ENCODE results near the gene NCOA1. TPM values are rescaled to one million over a fixed set of nuclear protein-coding genes. Genes with fewer than 3 reads are reported as not detected.

The NCOA1 gene
- total RNA-seq, 1 experiment from 2014 or later = 37.1 TPM

DNA sequence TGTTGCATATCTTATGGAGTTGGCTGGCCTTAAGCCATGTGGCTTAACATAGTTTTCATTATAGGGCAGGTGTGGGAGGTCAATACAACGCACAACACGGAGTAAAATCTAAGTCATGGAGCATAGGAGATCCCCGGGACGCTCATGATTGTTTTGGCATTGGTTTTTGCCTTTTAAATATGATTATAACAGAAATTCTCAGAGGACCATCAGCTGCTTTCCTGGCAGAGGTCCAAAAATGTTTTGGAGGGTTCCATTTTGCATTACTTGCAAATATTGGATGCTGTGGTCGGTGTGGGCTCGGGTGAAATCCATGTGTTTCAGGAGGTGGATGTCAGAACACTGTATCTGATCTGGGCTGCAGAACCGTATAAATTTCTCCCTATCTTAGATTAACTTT is 3.4 kb downstream of the NCOA1 start:
- no peaks in the 10 kb centered on the region for H3K9me3 Mint-ChIP-seq (ENCODE audit: unreplicated experiment)
- CTCF ChIA-PET = no interaction called here
- no peaks in the 10 kb centered on the region for H3K9me3 ChIP-seq
- peaks cover 55% of the 10 kb centered on the region for H3K4me1 Mint-ChIP-seq (ENCODE audit: low read depth, unreplicated experiment)
- H3K36me3 Mint-ChIP-seq (ENCODE audit: insufficient read depth, unreplicated experiment) = peaks cover 9% of the 10 kb centered on the region
- no peak overlapping the region for H3K4me3 Mint-ChIP-seq (ENCODE audit: unreplicated experiment)
- no peaks in the 10 kb centered on the region for H3K36me3 ChIP-seq (ENCODE audit: control insufficient read depth, insufficient read depth, low read length)
- BruUV-seq (replicated peaks) = no TSS peak
- peaks cover 36% of the 10 kb centered on the region for H3K4me1 ChIP-seq
- POLR2A ChIA-PET = no interaction called here
- no peak overlapping the region for H3K27ac Mint-ChIP-seq (ENCODE audit: unreplicated experiment)
- no peaks in the 10 kb centered on the region for H3K27me3 ChIP-seq (replicated peaks; ENCODE audit: control insufficient read depth, insufficient read depth, low read length)
- no peak overlapping the region for H3K4me3 ChIP-seq (ENCODE audit: low read depth, low read length)
- intact Hi-C loops (cut with micrococcal nuclease; ENCODE audit: unreplicated experiment) = no loop called here
- no peak for DNase-seq
- H3K27me3 Mint-ChIP-seq (ENCODE audit: insufficient read depth, unreplicated experiment) = no peaks in the 10 kb centered on the region
- TF ChIP-seq, protein P1, sequence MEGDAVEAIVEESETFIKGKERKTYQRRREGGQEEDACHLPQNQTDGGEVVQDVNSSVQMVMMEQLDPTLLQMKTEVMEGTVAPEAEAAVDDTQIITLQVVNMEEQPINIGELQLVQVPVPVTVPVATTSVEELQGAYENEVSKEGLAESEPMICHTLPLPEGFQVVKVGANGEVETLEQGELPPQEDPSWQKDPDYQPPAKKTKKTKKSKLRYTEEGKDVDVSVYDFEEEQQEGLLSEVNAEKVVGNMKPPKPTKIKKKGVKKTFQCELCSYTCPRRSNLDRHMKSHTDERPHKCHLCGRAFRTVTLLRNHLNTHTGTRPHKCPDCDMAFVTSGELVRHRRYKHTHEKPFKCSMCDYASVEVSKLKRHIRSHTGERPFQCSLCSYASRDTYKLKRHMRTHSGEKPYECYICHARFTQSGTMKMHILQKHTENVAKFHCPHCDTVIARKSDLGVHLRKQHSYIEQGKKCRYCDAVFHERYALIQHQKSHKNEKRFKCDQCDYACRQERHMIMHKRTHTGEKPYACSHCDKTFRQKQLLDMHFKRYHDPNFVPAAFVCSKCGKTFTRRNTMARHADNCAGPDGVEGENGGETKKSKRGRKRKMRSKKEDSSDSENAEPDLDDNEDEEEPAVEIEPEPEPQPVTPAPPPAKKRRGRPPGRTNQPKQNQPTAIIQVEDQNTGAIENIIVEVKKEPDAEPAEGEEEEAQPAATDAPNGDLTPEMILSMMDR (IDR thresholded peaks at IDR 0.05; ENCODE audit: insufficient read depth in 1 of 2, low read depth in 1 of 2, low read length in 1 of 2, severe bottlenecking in 1 of 2, unreplicated experiment in 1 of 2) = no peak

DNA sequence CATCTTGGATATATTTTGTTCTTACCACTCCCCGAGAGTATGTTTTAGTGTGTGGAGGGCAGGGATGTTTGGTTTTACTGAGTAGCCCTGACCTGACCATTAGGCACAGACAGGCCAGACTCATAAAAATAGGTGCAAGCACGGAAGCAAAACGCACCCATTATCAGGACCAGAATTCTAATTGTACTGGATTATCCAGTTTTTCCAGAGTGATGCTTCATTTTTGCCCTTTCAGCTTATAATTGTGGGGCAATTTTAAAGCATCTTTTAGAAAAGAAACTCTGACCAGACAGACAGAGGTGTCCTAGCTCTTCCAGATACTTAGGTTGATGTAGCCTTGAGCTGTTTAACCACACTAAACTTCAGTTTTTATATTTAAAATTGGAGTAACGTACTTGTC is 4.4 kb downstream of the NCOA1 start:
- Mint-ChIP-seq H3K9me3 (ENCODE audit: unreplicated experiment) (no peaks in the 10 kb centered on the region), H3K27ac (ENCODE audit: unreplicated experiment) (no peak overlapping the region), H3K4me3 (ENCODE audit: unreplicated experiment) (no peak overlapping the region), H3K4me1 (ENCODE audit: low read depth, unreplicated experiment) (peaks cover 44% of the 10 kb centered on the region), H3K36me3 (ENCODE audit: insufficient read depth, unreplicated experiment) (peaks cover 4% of the 10 kb centered on the region), H3K27me3 (ENCODE audit: insufficient read depth, unreplicated experiment) (no peaks in the 10 kb centered on the region)
- ChIA-PET CTCF (interaction anchor here (0.6 kb wide), 1 partner anchor 546 kb away, joined by 8 read pairs; no protein-coding TSS in a partner anchor), POLR2A (no interaction called here)
- H3K4me3 ChIP-seq (ENCODE audit: low read depth, low read length) = no peak overlapping the region
- no peaks in the 10 kb centered on the region for H3K36me3 ChIP-seq (ENCODE audit: control insufficient read depth, insufficient read depth, low read length)
- intact Hi-C loops (cut with micrococcal nuclease; ENCODE audit: unreplicated experiment) = no loop called here
- TF ChIP-seq, protein P1 (IDR thresholded peaks at IDR 0.05; ENCODE audit: insufficient read depth in 1 of 2, low read depth in 1 of 2, low read length in 1 of 2, severe bottlenecking in 1 of 2, unreplicated experiment in 1 of 2) = no peak
- no TSS peak for BruUV-seq (replicated peaks)
- H3K27me3 ChIP-seq (replicated peaks; ENCODE audit: control insufficient read depth, insufficient read depth, low read length) = no peaks in the 10 kb centered on the region
- no peak for DNase-seq
- peaks cover 29% of the 10 kb centered on the region for H3K4me1 ChIP-seq
- H3K9me3 ChIP-seq = no peaks in the 10 kb centered on the region

DNA sequence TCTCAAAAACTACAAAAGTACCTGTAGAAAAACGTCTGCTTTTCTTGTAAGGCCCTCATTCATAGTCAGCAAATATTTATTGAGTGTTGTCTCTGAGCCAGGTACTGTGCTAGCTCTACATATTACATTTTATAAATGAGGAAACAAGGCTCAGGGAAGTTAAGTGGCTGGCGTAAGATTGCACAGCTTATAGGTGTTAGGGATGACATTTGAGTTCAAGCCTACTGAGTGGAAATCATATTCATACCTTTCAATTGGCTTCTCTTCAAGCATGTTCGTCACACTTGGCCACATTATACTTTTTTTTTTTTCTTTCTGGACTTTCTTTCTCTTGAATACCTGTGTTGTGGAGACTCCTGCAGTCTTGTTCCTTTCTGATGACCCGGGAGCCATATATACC is 5.9 kb downstream of the NCOA1 start:
- no peaks in the 10 kb centered on the region for H3K9me3 ChIP-seq
- H3K27me3 Mint-ChIP-seq (ENCODE audit: insufficient read depth, unreplicated experiment) = no peaks in the 10 kb centered on the region
- no peaks in the 10 kb centered on the region for H3K9me3 Mint-ChIP-seq (ENCODE audit: unreplicated experiment)
- no peaks in the 10 kb centered on the region for H3K27me3 ChIP-seq (replicated peaks; ENCODE audit: control insufficient read depth, insufficient read depth, low read length)
- no peak overlapping the region for H3K4me3 ChIP-seq (ENCODE audit: low read depth, low read length)
- DNase-seq = no peak
- POLR2A ChIA-PET = no interaction called here
- TF ChIP-seq, protein P1 (IDR thresholded peaks at IDR 0.05; ENCODE audit: insufficient read depth in 1 of 2, low read depth in 1 of 2, low read length in 1 of 2, severe bottlenecking in 1 of 2, unreplicated experiment in 1 of 2) = no peak
- CTCF ChIA-PET = no interaction called here
- H3K4me3 Mint-ChIP-seq (ENCODE audit: unreplicated experiment) = no peak overlapping the region
- no TSS peak for BruUV-seq (replicated peaks)
- H3K4me1 Mint-ChIP-seq (ENCODE audit: low read depth, unreplicated experiment) = peaks cover 43% of the 10 kb centered on the region
- intact Hi-C loops (cut with micrococcal nuclease; ENCODE audit: unreplicated experiment) = no loop called here
- peaks cover 29% of the 10 kb centered on the region for H3K4me1 ChIP-seq
- no peaks in the 10 kb centered on the region for H3K36me3 Mint-ChIP-seq (ENCODE audit: insufficient read depth, unreplicated experiment)
- H3K27ac Mint-ChIP-seq (ENCODE audit: unreplicated experiment) = no peak overlapping the region
- no peaks in the 10 kb centered on the region for H3K36me3 ChIP-seq (ENCODE audit: control insufficient read depth, insufficient read depth, low read length)

Measured in Caco-2 (cell line).